Fibroblast of pulmonary artery (primary cell): Measurements from ENCODE around the gene NUAK1.

ENCODE experiments used
- DNase-seq: peaks from one replicate; pipeline ENCODE4 v3.0.0-alpha.2; 2010; ENCODE audit warnings: low read depth
- H3K4me3 ChIP-seq: replicated peaks from 2 replicates; pipeline ENCODE4 v1.5.1; 2011; ENCODE audit warnings: low read depth, mild to moderate bottlenecking, control low read depth, low read length, moderate library complexity
- CTCF ChIP-seq: IDR thresholded peaks from 2 replicates; pipeline ENCODE4 v1.5.1; 2011; ENCODE audit warnings: mild to moderate bottlenecking, control low read depth, low read length, inconsistent platforms; ENCODE audit errors: missing control alignments

Gene NUAK1

GRCh38 chr12:106079148-106079738 lies 59.5 kb downstream of the NUAK1 start:
- H3K4me3 ChIP-seq: no peak overlapping the region
- no peak for TF ChIP-seq CTCF
- no peak for DNase-seq

- no peak for TF ChIP-seq CTCF
- no peak overlapping the region for H3K4me3 ChIP-seq
- peak; percentile 42 for DNase-seq
These were observed 60.3 kb downstream of the NUAK1 start for GRCh38 chr12:106078358-106079010.

GRCh38 chr12:106074706-106075392 lies 63.9 kb downstream of the NUAK1 start:
- TF ChIP-seq CTCF: no peak
- H3K4me3 ChIP-seq: no peak overlapping the region
- DNase-seq: peak; percentile 68

- no peak overlapping the region for H3K4me3 ChIP-seq
- no peak for DNase-seq
- no peak for TF ChIP-seq CTCF
These were observed 64.4 kb downstream of the NUAK1 start for GRCh38 chr12:106074361-106074705.

- H3K4me3 ChIP-seq: no peak overlapping the region
- TF ChIP-seq CTCF: no peak
- DNase-seq: no peak
These were observed 65.6 kb downstream of the NUAK1 start for GRCh38 chr12:106073179-106073578.

GRCh38 chr12:106072751-106073150 lies 66.0 kb downstream of the NUAK1 start:
- TF ChIP-seq CTCF: no peak
- no peak for DNase-seq
- H3K4me3 ChIP-seq: no peak overlapping the region
